Sigmoid colon (tissue), 7 donors: ENCODE results near the gene SELE. TPM values are rescaled to one million over a fixed set of nuclear protein-coding genes. Genes with fewer than 3 reads are reported as not detected.

Source experiments
- DNase-seq: peaks from one replicate; pipeline ENCODE4 v3.0.0-alpha.2; 2019
- H3K27ac ChIP-seq, 4 donors: fragments of 200-600 bp; sonication (generic); one replicate each; pipeline ENCODE4 v1.5.1; 2016 to 2019; ENCODE audit warnings: mild to moderate bottlenecking in 1 of 4
- H3K27me3 ChIP-seq, 3 donors: fragments of 200-600 bp; sonication (generic); one replicate each; pipeline ENCODE4 v1.5.1; 2019; ENCODE audit warnings: mild to moderate bottlenecking in 1 of 3
- H3K36me3 ChIP-seq, 4 donors: fragments of 200-600 bp; sonication (generic); one replicate each; pipeline ENCODE4 v1.5.1; 2016 to 2019
- H3K4me1 ChIP-seq, 4 donors: fragments of 200-600 bp; sonication (generic); one replicate each; pipeline ENCODE4 v1.5.1; 2017 to 2019
- H3K4me3 ChIP-seq, 4 donors: fragments of 200-600 bp; sonication (generic); one replicate each; pipeline ENCODE4 v1.5.1; 2017 to 2019; ENCODE audit warnings: mild to moderate bottlenecking in 2 of 4, moderate library complexity in 1 of 4
- H3K9me3 ChIP-seq, 4 donors: fragments of 200-600 bp in 3 of 4; sonication (generic) in 3 of 4; one replicate each; pipeline versions ENCODE4 v1.5.1 to v1.6.1; 2013 to 2019
- CTCF ChIP-seq, 4 experiments: fragments of 450-650 bp in 3 of 4; fragments of 200-600 bp in 1 of 4; IDR thresholded peaks; one replicate each; pipeline ENCODE4 v1.5.1; 2016 to 2019; ENCODE audit warnings: antibody characterized with exemption in 4 of 4, mild to moderate bottlenecking in 3 of 4, moderate library complexity in 2 of 4
- EP300 ChIP-seq, 4 donors: sonication (generic); formaldehyde crosslinking; IDR thresholded peaks; one replicate each; pipeline ENCODE4 v1.6.1; 2017; ENCODE audit warnings: antibody characterized with exemption in 4 of 4
- POLR2A ChIP-seq, 2 donors: fragments of 450-650 bp; IDR thresholded peaks; one replicate each; pipeline ENCODE4 v1.6.1; 2016; ENCODE audit warnings: antibody characterized with exemption in 2 of 2, mild to moderate bottlenecking in 2 of 2, moderate library complexity in 2 of 2
- POLR2AphosphoS5 ChIP-seq, 4 donors: sonication (generic); formaldehyde crosslinking; IDR thresholded peaks; one replicate each; pipeline ENCODE4 v1.6.1; 2017; ENCODE audit warnings: antibody characterized with exemption in 4 of 4
- WGBS, 2 donors: extraction: QIAGEN DNeasy Blood & Tissue Kit; methylation state at CpG; one replicate each; pipeline ENCODE4 v1.1.7; 2013; 5-methylcytosine and 5-hydroxymethylcytosine counted together
- intact Hi-C: fragments of 100-400 bp; cut with DNase I; formaldehyde crosslinking; loops from one replicate; pipeline ENCODE4 v1.15.1; 2023
- polyA plus RNA-seq, 3 donors: library from polyadenylated mRNA; stranded (reverse); fragments of 200-250 nt; gene quantifications; one replicate each; pipeline ENCODE4 v1.2.3, GENCODE V29; 2013
- total RNA-seq, 4 donors: library from RNA; depleted of rRNA; stranded (reverse); fragments of >200 nt; gene quantifications; one replicate each; pipeline ENCODE4 v1.1.0, GENCODE V29; 2016
- donor health status: healthy with polysubstance abuse.
- donor health status: Bipolar disorder and iron deficiency.
- donor health status: healthy.

Gene SELE
- total and polyA plus RNA-seq, 7 donors = under 0.01 to 20.1 (median 1.2) TPM; not detected in 4

- intact Hi-C loops = no loop called here
- H3K4me3 ChIP-seq = no peak overlapping the region
- TF ChIP-seq POLR2AphosphoS5 (IDR thresholded peaks at IDR 0.05) (no peak), POLR2A (IDR thresholded peaks at IDR 0.05) (no peak), EP300 (IDR thresholded peaks at IDR 0.05) (no peak), CTCF (IDR thresholded peaks at IDR 0.05) (no peak)
- 23 to 33% methylated on average over 2 of the region's 2 CpGs for WGBS, 2 donors
- H3K4me1 ChIP-seq = no peaks in the 10 kb centered on the region
- no peak for DNase-seq
- H3K36me3 ChIP-seq = no peaks in the 10 kb centered on the region
- H3K27ac ChIP-seq = no peak overlapping the region
- no peaks in the 10 kb centered on the region for H3K9me3 ChIP-seq
- H3K27me3 ChIP-seq = no peaks in the 10 kb centered on the region
Observed at GRCh38 chr1:169682071-169682470, 51.8 kb downstream of the SELE start.

GRCh38 chr1:169681140-169681539, 52.7 kb downstream of the SELE start:
- no peak for DNase-seq
- WGBS, 2 donors = 31 to 50% methylated on average over 2 of the region's 2 CpGs
- H3K4me3 ChIP-seq = no peak overlapping the region

DNA sequence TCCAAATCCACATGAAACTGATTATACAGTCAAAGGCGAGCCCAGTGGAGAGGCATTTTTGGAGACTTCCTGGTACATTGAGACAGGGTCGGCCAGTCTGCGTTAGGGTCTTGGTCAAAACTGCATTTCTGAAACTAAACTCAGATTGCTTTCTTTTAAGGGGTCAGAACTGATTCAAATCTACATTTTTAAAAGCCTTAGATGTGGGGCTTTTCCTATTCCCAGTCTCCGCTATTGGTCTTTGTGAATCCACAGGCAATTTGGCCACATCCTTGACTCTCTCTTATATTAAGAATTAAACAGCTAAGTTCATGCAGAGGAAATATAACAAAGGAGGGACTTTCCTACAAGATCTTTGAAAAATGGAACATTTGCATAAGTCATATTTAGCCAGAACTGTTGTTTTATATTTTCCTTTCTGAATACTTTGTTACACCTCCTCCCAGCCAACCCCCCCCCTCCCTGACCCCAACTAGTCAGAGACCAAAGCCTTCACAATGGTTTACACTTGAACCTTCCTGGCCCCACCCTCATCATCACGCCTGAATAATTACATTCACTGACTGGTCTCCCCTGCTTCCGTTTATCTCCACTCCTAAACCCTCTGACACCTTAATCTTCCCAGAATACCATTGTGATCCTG, 53.4 kb downstream of the SELE start:
- Histone ChIP-seq H3K27ac (no peak overlapping the region), H3K36me3 (no peaks in the 10 kb centered on the region), H3K4me3 (no peak overlapping the region), H3K27me3 (no peaks in the 10 kb centered on the region), H3K9me3 (no peaks in the 10 kb centered on the region), H3K4me1 (no peaks in the 10 kb centered on the region)
- DNase-seq = no peak
- intact Hi-C loops = no loop called here
- TF ChIP-seq POLR2AphosphoS5 (IDR thresholded peaks at IDR 0.05) = no peak
- no peak for TF ChIP-seq CTCF (IDR thresholded peaks at IDR 0.05)
- no peak for TF ChIP-seq POLR2A (IDR thresholded peaks at IDR 0.05)
- no peak for TF ChIP-seq EP300 (IDR thresholded peaks at IDR 0.05)
- 51 to 55% methylated on average over 6 of the region's 6 CpGs for WGBS, 2 donors

More at GRCh38 chr1:169681140-169681539, 52.7 kb downstream of the SELE start:
- Histone ChIP-seq H3K4me1 (no peaks in the 10 kb centered on the region), H3K36me3 (no peaks in the 10 kb centered on the region), H3K27me3 (no peaks in the 10 kb centered on the region), H3K9me3 (no peaks in the 10 kb centered on the region), H3K27ac (no peak overlapping the region)
- TF ChIP-seq POLR2AphosphoS5 (IDR thresholded peaks at IDR 0.05) (no peak), EP300 (IDR thresholded peaks at IDR 0.05) (no peak), POLR2A (IDR thresholded peaks at IDR 0.05) (no peak), CTCF (IDR thresholded peaks at IDR 0.05) (no peak)
- intact Hi-C loops = no loop called here

DNA sequence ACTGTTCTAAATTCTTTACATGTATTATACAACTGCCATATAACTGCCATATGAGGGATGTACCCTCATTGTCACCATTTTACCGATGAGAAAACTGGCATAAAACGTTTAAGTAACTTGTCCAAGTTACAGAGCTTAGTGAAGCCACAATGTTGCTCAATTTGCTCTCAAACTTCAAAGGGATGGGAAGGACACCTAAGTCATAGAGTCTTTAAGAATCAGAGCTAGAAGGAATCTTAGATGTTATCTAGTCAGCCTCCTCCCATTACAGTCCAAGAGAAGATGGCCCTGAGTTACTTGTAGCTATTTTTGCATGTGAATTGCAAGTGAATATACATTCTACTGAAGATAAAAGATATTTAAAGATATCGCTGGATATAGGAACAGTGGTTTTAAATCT, 54.2 kb downstream of the SELE start:
- no peak for DNase-seq
- Histone ChIP-seq H3K4me1 (no peaks in the 10 kb centered on the region), H3K27me3 (no peaks in the 10 kb centered on the region), H3K36me3 (no peaks in the 10 kb centered on the region), H3K27ac (no peak overlapping the region), H3K9me3 (no peaks in the 10 kb centered on the region), H3K4me3 (no peak overlapping the region)
- WGBS, 2 donors = 80 to 81% methylated on average over 3 of the region's 3 CpGs
- TF ChIP-seq POLR2A (IDR thresholded peaks at IDR 0.05) = no peak
- TF ChIP-seq CTCF (IDR thresholded peaks at IDR 0.05) = no peak
- no peak for TF ChIP-seq EP300 (IDR thresholded peaks at IDR 0.05)
- no peak for TF ChIP-seq POLR2AphosphoS5 (IDR thresholded peaks at IDR 0.05)
- intact Hi-C loops = no loop called here

DNA sequence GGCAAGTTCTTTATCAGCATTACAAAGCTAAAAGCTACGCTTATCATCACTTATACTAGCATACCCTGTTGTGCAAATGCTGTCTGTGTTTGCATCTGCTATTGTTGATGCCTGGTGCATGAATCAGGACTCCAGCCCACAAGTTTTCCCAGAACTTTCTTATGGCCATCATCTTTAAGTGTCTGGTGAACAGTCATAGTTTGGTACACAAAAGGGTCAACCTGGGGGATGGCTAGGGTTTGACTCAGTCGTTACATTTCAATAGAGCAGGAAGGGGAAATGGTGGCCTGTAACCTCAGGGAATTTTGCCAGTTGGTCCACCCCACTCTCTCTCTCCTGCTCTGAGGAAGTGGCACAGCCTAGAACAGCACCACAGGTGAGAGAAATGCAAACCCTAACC, 57.9 kb downstream of the SELE start:
- intact Hi-C loops = no loop called here
- H3K9me3 ChIP-seq = peaks cover 0 to 2% (median 0%) of the 10 kb centered on the region in 4 donors
- no peaks in the 10 kb centered on the region for H3K27me3 ChIP-seq
- H3K4me3 ChIP-seq = no peak overlapping the region
- no peaks in the 10 kb centered on the region for H3K4me1 ChIP-seq
- no peak overlapping the region for H3K27ac ChIP-seq
- no peak for TF ChIP-seq EP300 (IDR thresholded peaks at IDR 0.05)
- no peak for TF ChIP-seq POLR2A (IDR thresholded peaks at IDR 0.05)
- no peak for DNase-seq
- WGBS, 2 donors = 39 to 46% methylated on average over 2 of the region's 2 CpGs
- no peaks in the 10 kb centered on the region for H3K36me3 ChIP-seq

Other genes starting within 250 kb of the SELE start
- 10 to 100 TPM; 21.0 to 31.3 (median 27.2) TPM for gene SLC19A2, start 248.1 kb downstream of the SELE start, total RNA-seq
- 1 to 10 TPM; 1.2 to 5.2 (median 3.0) TPM for gene SLC19A2, start 248.1 kb downstream of the SELE start, polyA plus RNA-seq
- under 1 TPM in 3 of 4 donors, not detected in 1; under 0.01 to 0.71 (median 0.54) TPM for gene F5, start 147.6 kb downstream of the SELE start, total RNA-seq
- 1 to 10 TPM in 1 of 3 donors, under 1 TPM in 1, not detected in 1; under 0.01 to 1.0 TPM for gene F5, start 147.6 kb downstream of the SELE start, polyA plus RNA-seq
- gene SELP, start 104.0 kb downstream of the SELE start, total RNA-seq = 1 to 10 TPM; 1.8 to 9.4 (median 3.3) TPM
- gene SELP, start 104.0 kb downstream of the SELE start, polyA plus RNA-seq = 1 to 10 TPM in 1 of 3 donors, under 1 TPM in 1, not detected in 1; 0.23 to 6.6 TPM
- gene SELL, start 22.5 kb downstream of the SELE start, total RNA-seq = 1 to 10 TPM in 1 of 4 donors, under 1 TPM in 3; 0.55 to 1.5 (median 0.77) TPM
- 10 to 100 TPM in 1 of 3 donors, 1 to 10 TPM in 2; 1.8 to 62.9 (median 3.2) TPM for gene SELL, start 22.5 kb downstream of the SELE start, polyA plus RNA-seq
- gene METTL18, start 60.8 kb upstream of the SELE start, total RNA-seq = 10 to 100 TPM in 2 of 4 donors, 1 to 10 TPM in 2; 4.9 to 14.5 (median 8.9) TPM
- 10 to 100 TPM in 1 of 3 donors, 1 to 10 TPM in 2; 7.3 to 10.2 (median 9.2) TPM for gene METTL18, start 60.8 kb upstream of the SELE start, polyA plus RNA-seq
- gene SCYL3, start 159.8 kb upstream of the SELE start, total RNA-seq = 10 to 100 TPM in 3 of 4 donors, 1 to 10 TPM in 1; 9.6 to 13.3 (median 12.8) TPM
- gene SCYL3, start 159.8 kb upstream of the SELE start, polyA plus RNA-seq = 1 to 10 TPM; 4.8 to 6.9 (median 6.5) TPM